Calu3 (cell line): ENCODE results near the gene KCNG4. TPM values are rescaled to one million over a fixed set of nuclear protein-coding genes. Genes with fewer than 3 reads are reported as not detected.

Experiments used
- Bru-seq: library from RNA; stranded (reverse); fragments of 400-500 nt; gene quantifications from one replicate; lab custom pipeline; 2021; lab: Mats Ljungman, UMichigan
- BruChase-seq, 2 experiments: library from RNA; stranded (reverse); fragments of 400-500 nt; gene quantifications; one replicate each; lab custom pipeline; 2021; lab: Mats Ljungman, UMichigan
- BruUV-seq: library from RNA; stranded (reverse); fragments of 400-500 nt; replicated peaks from 2 replicates; lab custom pipeline; 2021; lab: Mats Ljungman, UMichigan
- CTCF ChIA-PET: fragments of 300-600 bp; sonication (Branson Sonifier 250); formaldehyde crosslinking; loops from one replicate; lab custom pipeline; 2022; ENCODE audit warnings: antibody characterized with exemption; lab: Charles Lee
- DNase-seq: peaks from one replicate; pipeline ENCODE4 v3.0.0; 2022
- H3K27ac Mint-ChIP-seq: one replicate; pipeline ENCODE4 v1.8.0; 2022; ENCODE audit warnings: mixed read lengths; ENCODE audit not compliant: unreplicated experiment
- H3K27me3 Mint-ChIP-seq: one replicate; pipeline ENCODE4 v1.8.0; 2022; ENCODE audit warnings: mixed read lengths; ENCODE audit not compliant: unreplicated experiment
- H3K36me3 Mint-ChIP-seq: one replicate; pipeline ENCODE4 v1.8.0; 2022; ENCODE audit warnings: mild to moderate bottlenecking, moderate library complexity, mixed read lengths; ENCODE audit not compliant: insufficient read depth, unreplicated experiment
- H3K4me1 Mint-ChIP-seq: one replicate; pipeline ENCODE4 v1.8.0; 2022; ENCODE audit warnings: mild to moderate bottlenecking, low read depth, mixed read lengths; ENCODE audit not compliant: unreplicated experiment
- H3K4me3 Mint-ChIP-seq: one replicate; pipeline ENCODE4 v1.8.0; 2022; ENCODE audit warnings: mild to moderate bottlenecking, low read depth, moderate library complexity, mixed read lengths; ENCODE audit not compliant: unreplicated experiment
- H3K9me3 Mint-ChIP-seq: one replicate; pipeline ENCODE4 v1.8.0; 2022; ENCODE audit warnings: low read depth, mixed read lengths; ENCODE audit not compliant: unreplicated experiment
- CTCF ChIP-seq: fragments of 200-600 bp; IDR thresholded peaks from one replicate; pipeline ENCODE4 v1.8.0; 2022; ENCODE audit warnings: antibody characterized with exemption; ENCODE audit not compliant: unreplicated experiment
- intact Hi-C: fragments of 100-400 bp; cut with micrococcal nuclease; formaldehyde crosslinking; loops from one replicate; pipeline ENCODE4 v1.10.0; 2022; ENCODE audit not compliant: unreplicated experiment
- long read RNA-seq: library from polyadenylated mRNA; stranded (forward); transcript quantifications from one replicate; pipeline ENCODE4 v2.0.0, GENCODE V29; 2022
- total RNA-seq: library from RNA; stranded (reverse); gene quantifications from 2 replicates; pipeline ENCODE4 v1.2.3, GENCODE V29; 2022

KCNG4 gene
- not detected in 2 replicates for total RNA-seq
- percentile 4 among the genes with signal in this experiment for Bru-seq, nascent RNA
- BruChase-seq, experiment 1, labeled RNA remaining after a 6-hour chase, result not detected
- not detected for BruChase-seq, experiment 2, labeled RNA remaining after a 2-hour chase
- long read RNA-seq, result 0 reads

- Mint-ChIP-seq H3K27me3 (peaks cover 94% of the 10 kb centered on the region), H3K27ac (no peak within 1 kb of the TSS), H3K36me3 (no peaks in the 10 kb centered on the region), H3K4me3 (no peak within 1 kb of the TSS), H3K9me3 (no peaks in the 10 kb centered on the region), H3K4me1 (no peaks in the 10 kb centered on the region)
- CTCF ChIA-PET, result no interaction called here
- intact Hi-C loops, result no loop called here
- no TSS peak for BruUV-seq
- DNase-seq, result no peak
- no peak for TF ChIP-seq CTCF
These were observed at the start of gene KCNG4 for GRCh38 chr16:84239909-84240308. TSS of gene KCNG4 (minus strand) at chr16:84240012. CDS start at chr16:84237485, 2,527 bp downstream.

GRCh38 chr16:84288902-84289301 is 49.1 kb upstream of the KCNG4 start:
- CTCF ChIA-PET, result no interaction called here
- no peaks in the 10 kb centered on the region for H3K9me3 Mint-ChIP-seq
- H3K4me3 Mint-ChIP-seq, result no peak overlapping the region
- intact Hi-C loops, result no loop called here
- H3K27me3 Mint-ChIP-seq, result peaks cover 31% of the 10 kb centered on the region
- peaks cover 22% of the 10 kb centered on the region for H3K4me1 Mint-ChIP-seq
- BruUV-seq, result no TSS peak
- DNase-seq, result no peak
- H3K27ac Mint-ChIP-seq, result no peak overlapping the region
- H3K36me3 Mint-ChIP-seq, result no peaks in the 10 kb centered on the region
- no peak for TF ChIP-seq CTCF

GRCh38 chr16:84286578-84287240 is 46.9 kb upstream of the KCNG4 start:
- BruUV-seq, result no TSS peak
- Mint-ChIP-seq H3K4me3 (peak overlapping the region; percentile 13), H3K4me1 (peaks cover 28% of the 10 kb centered on the region), H3K27me3 (peaks cover 34% of the 10 kb centered on the region), H3K9me3 (no peaks in the 10 kb centered on the region), H3K27ac (no peak overlapping the region), H3K36me3 (peaks cover 5% of the 10 kb centered on the region)
- TF ChIP-seq CTCF, result no peak
- CTCF ChIA-PET, result interaction anchor here (0.5 kb wide), 1 partner anchor 130 kb away, joined by 4 read pairs; no protein-coding TSS in a partner anchor
- DNase-seq, result peak; percentile 62
- intact Hi-C loops, result no loop called here

GRCh38 chr16:84284154-84284722 is 44.4 kb upstream of the KCNG4 start:
- no peak overlapping the region for H3K27ac Mint-ChIP-seq
- peaks cover 24% of the 10 kb centered on the region for H3K4me1 Mint-ChIP-seq
- CTCF ChIA-PET, result no interaction called here
- H3K9me3 Mint-ChIP-seq, result no peaks in the 10 kb centered on the region
- peaks cover 10% of the 10 kb centered on the region for H3K36me3 Mint-ChIP-seq
- intact Hi-C loops, result no loop called here
- DNase-seq, result peak; percentile 25
- H3K27me3 Mint-ChIP-seq, result peaks cover 35% of the 10 kb centered on the region
- no peak overlapping the region for H3K4me3 Mint-ChIP-seq
- BruUV-seq, result no TSS peak
- no peak for TF ChIP-seq CTCF
